GM19240 (cell line): ENCODE results near the gene ARHGAP6.
"Not testable (repeated sequence)": the region's sequence is repeated elsewhere in the genome, so short reads cannot be mapped to it uniquely, and the experiment has no call there.

ENCODE experiments used
- DNase-seq: peaks from one replicate; pipeline ENCODE4 v3.0.0; 2011; ENCODE audit warnings: low spot score; ENCODE audit not compliant: insufficient read length

The ARHGAP6 gene

GRCh38 chrX:11244636-11245035 is 421.1 kb downstream of the ARHGAP6 start:
- no peak for DNase-seq

- no peak for DNase-seq
Measured at GRCh38 chrX:11242704-11243103, 423.0 kb downstream of the ARHGAP6 start.

- DNase-seq, result no peak
Measured at GRCh38 chrX:11241720-11242119, 424.0 kb downstream of the ARHGAP6 start.

GRCh38 chrX:11239230-11239629 is 426.5 kb downstream of the ARHGAP6 start:
- no peak for DNase-seq

- DNase-seq, result not testable (repeated sequence)
Measured at GRCh38 chrX:11235377-11235776, 430.3 kb downstream of the ARHGAP6 start.

GRCh38 chrX:11215191-11215921 is 450.4 kb downstream of the ARHGAP6 start:
- DNase-seq, result no peak

- DNase-seq, result no peak
Measured at GRCh38 chrX:11214346-11215190, 451.2 kb downstream of the ARHGAP6 start.

GRCh38 chrX:11212741-11213140 is 453.0 kb downstream of the ARHGAP6 start:
- DNase-seq, result no peak

- DNase-seq, result no peak
Measured at GRCh38 chrX:11210415-11210801, 455.3 kb downstream of the ARHGAP6 start.

- DNase-seq, result no peak
Measured at GRCh38 chrX:11209798-11210414, 455.8 kb downstream of the ARHGAP6 start.

GRCh38 chrX:11206716-11207115 is 459.0 kb downstream of the ARHGAP6 start:
- no peak for DNase-seq

GRCh38 chrX:11205796-11206195 is 459.9 kb downstream of the ARHGAP6 start:
- no peak for DNase-seq

- no peak for DNase-seq
Measured at GRCh38 chrX:11197671-11198070, 468.0 kb downstream of the ARHGAP6 start.

GRCh38 chrX:11196476-11196875 is 469.2 kb downstream of the ARHGAP6 start:
- DNase-seq, result no peak

GRCh38 chrX:11193035-11193469 is 472.7 kb downstream of the ARHGAP6 start:
- no peak for DNase-seq

- DNase-seq, result no peak
Measured at GRCh38 chrX:11190745-11191510, 474.8 kb downstream of the ARHGAP6 start.

- no peak for DNase-seq
Measured at GRCh38 chrX:11189097-11189496, 476.6 kb downstream of the ARHGAP6 start.

- DNase-seq, result no peak
Measured at GRCh38 chrX:11188664-11189063, 477.1 kb downstream of the ARHGAP6 start.

- DNase-seq, result no peak
Measured at GRCh38 chrX:11187001-11187400, 478.7 kb downstream of the ARHGAP6 start.

- DNase-seq, result no peak
Measured at GRCh38 chrX:11185861-11186260, 479.9 kb downstream of the ARHGAP6 start.

- DNase-seq, result no peak
Measured at GRCh38 chrX:11180571-11180970, 485.1 kb downstream of the ARHGAP6 start.
